ENCODE measurements around the gene ACOX3.

Gene ACOX3

DNA sequence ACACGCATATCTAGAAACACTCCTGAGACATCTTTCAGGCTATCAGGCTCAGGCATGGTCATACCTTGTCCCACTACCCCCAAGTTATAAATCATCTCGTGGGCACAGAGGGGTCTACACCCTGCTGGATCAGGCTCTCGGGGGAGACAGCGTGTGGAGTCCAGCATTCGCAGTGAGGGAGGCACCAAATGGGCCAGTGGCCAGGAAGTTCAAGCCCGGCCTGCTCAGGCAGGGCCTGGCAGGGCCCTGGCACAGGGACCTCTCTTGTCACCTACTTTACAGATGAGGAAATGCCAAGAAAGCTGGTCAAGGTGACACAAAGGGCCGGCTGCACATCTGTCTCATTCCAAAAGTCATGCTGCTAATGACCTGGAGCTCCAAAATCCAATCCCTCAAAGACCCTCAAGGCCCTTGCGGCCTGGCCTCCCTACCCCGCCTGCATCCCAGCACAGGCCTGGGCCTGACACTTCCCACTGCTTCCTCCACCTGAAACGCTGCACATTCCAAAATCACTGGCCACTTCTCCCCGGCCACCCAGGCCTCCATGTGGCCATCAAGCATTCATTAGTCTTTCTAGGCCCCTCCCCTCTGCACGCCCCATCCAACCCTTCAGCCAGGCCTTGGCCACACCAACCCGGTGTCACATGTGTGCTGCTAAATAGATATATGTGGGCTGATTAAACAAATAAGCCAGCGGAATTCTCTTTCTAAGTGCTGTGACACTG is 35.6 kb downstream of the ACOX3 start:
- Mint-ChIP-seq H3K9me3 (no peaks in the 10 kb centered on the region), H3K4me1 (peaks cover 36% of the 10 kb centered on the region), H3K27me3 (ENCODE audit: low read depth) (peaks cover 12% of the 10 kb centered on the region), H3K36me3 (ENCODE audit: low read depth) (peaks cover 53% of the 10 kb centered on the region), H3K27ac (peak overlapping the region; percentile 26 to 80 (median 78)), H3K4me3 (no peak overlapping the region)
- TF ChIP-seq, protein P1, sequence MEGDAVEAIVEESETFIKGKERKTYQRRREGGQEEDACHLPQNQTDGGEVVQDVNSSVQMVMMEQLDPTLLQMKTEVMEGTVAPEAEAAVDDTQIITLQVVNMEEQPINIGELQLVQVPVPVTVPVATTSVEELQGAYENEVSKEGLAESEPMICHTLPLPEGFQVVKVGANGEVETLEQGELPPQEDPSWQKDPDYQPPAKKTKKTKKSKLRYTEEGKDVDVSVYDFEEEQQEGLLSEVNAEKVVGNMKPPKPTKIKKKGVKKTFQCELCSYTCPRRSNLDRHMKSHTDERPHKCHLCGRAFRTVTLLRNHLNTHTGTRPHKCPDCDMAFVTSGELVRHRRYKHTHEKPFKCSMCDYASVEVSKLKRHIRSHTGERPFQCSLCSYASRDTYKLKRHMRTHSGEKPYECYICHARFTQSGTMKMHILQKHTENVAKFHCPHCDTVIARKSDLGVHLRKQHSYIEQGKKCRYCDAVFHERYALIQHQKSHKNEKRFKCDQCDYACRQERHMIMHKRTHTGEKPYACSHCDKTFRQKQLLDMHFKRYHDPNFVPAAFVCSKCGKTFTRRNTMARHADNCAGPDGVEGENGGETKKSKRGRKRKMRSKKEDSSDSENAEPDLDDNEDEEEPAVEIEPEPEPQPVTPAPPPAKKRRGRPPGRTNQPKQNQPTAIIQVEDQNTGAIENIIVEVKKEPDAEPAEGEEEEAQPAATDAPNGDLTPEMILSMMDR (IDR thresholded peaks at IDR 0.05; ENCODE audit: unreplicated experiment in 3 of 3): no peak

DNA sequence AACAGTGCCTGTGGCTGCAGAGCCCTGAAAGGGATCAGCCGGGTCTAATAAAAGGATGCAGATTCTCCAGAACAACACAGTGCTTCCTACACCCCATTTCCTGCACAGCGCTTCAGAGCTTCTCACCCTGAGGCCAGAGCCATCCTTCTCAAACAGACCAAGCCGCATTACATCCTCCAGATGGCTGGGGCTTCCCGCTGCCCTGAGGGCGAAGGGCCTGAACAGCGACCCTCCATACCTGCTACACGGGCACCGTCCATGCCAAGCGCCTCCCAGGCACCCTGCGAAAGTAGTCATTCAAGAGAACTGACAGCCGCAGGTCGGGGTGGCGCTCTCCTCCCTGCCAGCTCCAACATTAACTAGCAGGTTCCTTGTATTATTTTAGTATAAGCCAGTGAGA is 36.5 kb downstream of the ACOX3 start:
- TF ChIP-seq, protein P1 (IDR thresholded peaks at IDR 0.05; ENCODE audit: unreplicated experiment in 3 of 3): no peak
- Mint-ChIP-seq H3K4me1 (peaks cover 36% of the 10 kb centered on the region), H3K27ac (peak overlapping the region in 1 of 3 experiments; percentile 80), H3K36me3 (ENCODE audit: low read depth) (peaks cover 45% of the 10 kb centered on the region), H3K27me3 (ENCODE audit: low read depth) (peaks cover 16% of the 10 kb centered on the region), H3K9me3 (no peaks in the 10 kb centered on the region), H3K4me3 (no peak overlapping the region)

DNA sequence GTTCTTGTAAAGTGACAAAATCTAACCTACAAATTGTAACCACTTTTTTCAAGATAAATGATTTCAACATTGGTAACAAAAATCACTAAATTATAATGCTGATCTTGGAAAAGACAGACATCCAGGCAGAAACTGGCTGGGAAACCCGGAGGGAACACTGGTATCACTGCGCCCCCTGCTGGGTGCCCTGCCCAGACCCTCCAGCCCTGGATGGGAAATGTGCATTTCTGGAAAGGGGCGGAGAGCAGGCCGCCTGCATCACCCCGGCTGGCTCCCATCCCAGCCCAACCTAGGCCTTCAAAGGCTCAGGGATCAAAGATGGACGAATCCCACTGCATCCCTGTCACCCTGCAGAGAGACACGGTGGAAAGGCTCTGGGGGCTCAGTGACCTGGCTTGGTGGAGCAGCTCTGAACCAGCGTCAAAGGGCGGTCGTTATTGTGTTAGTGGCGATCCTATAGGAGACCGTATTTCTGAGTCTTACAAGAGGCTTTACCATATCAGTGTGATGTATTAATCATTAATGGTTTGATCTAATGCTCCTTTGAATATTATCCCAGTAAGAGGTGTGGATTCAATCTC is 37.3 kb downstream of the ACOX3 start:
- Mint-ChIP-seq H3K4me1 (peaks cover 43% of the 10 kb centered on the region), H3K4me3 (no peak overlapping the region), H3K27ac (peak overlapping the region; percentile 5 to 80 (median 23)), H3K9me3 (no peaks in the 10 kb centered on the region), H3K36me3 (ENCODE audit: low read depth) (peaks cover 48% of the 10 kb centered on the region), H3K27me3 (ENCODE audit: low read depth) (peaks cover 16% of the 10 kb centered on the region)
- TF ChIP-seq, protein P1 (IDR thresholded peaks at IDR 0.05; ENCODE audit: unreplicated experiment in 3 of 3): peak; percentile 93 to 98 (median 94)

DNA sequence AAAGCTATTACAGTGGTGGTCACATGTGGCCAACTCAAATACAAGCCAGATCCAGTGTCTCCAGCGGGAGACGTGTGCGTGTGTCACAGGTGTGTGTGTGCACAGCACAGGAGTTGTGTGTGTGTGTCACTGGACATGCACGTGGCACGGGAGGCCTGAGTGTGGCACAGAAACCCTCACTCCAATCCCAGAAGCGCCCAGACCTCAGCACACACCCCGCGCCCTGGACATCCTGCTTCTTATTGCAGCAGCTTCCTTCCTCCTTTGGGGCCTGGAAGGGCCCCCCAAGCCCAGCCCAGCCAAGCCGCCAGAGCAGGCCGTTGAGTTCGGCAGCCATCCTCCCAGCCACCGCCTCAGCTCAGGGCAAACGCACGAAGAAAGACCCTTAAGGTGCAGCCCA is 37.9 kb downstream of the ACOX3 start:
- Mint-ChIP-seq H3K27ac (peak overlapping the region; percentile 5 to 80 (median 23)), H3K36me3 (ENCODE audit: low read depth) (peaks cover 44% of the 10 kb centered on the region), H3K27me3 (ENCODE audit: low read depth) (peaks cover 16% of the 10 kb centered on the region), H3K9me3 (no peaks in the 10 kb centered on the region), H3K4me3 (no peak overlapping the region), H3K4me1 (peaks cover 45% of the 10 kb centered on the region)
- TF ChIP-seq, protein P1 (IDR thresholded peaks at IDR 0.05; ENCODE audit: unreplicated experiment in 3 of 3): no peak

DNA sequence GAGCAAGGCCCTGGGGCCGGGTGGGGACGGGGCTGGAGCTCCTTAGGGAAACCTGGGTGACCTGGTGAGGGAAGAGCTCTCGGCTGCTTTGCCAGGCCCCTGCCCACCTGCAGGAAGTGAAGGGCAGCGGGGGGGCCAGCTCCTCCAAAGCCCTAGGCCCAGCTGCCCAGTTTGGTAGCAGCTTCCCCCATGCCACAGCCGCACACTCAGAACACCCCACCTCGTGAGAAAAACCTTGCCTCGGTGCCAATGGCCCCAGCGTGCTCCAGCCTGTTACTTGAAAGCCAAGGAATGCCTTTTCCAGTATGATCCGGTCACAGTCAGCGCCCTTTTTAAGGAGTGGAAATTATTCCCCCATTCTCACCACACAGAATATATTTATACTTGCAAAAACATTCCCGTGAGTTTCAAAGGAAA is 38.3 kb downstream of the ACOX3 start:
- Mint-ChIP-seq H3K27ac (peak overlapping the region in 2 of 3 experiments; percentile 23 to 80), H3K4me1 (peaks cover 45% of the 10 kb centered on the region), H3K36me3 (ENCODE audit: low read depth) (peaks cover 40% of the 10 kb centered on the region), H3K4me3 (no peak overlapping the region), H3K27me3 (ENCODE audit: low read depth) (peaks cover 16% of the 10 kb centered on the region), H3K9me3 (no peaks in the 10 kb centered on the region)
- TF ChIP-seq, protein P1 (IDR thresholded peaks at IDR 0.05; ENCODE audit: unreplicated experiment in 3 of 3): no peak
